AG09309 (cell line): Measurements from ENCODE around the gene VWA3B.

Experiments
- DNase-seq: peaks from one replicate; pipeline ENCODE4 v3.0.0-alpha.2; 2010; ENCODE audit warnings: low read depth
- H3K4me3 ChIP-seq: 2 replicates; pipeline ENCODE4 v1.5.1; 2011; ENCODE audit warnings: mild to moderate bottlenecking, low read depth, low read length, moderate library complexity; ENCODE audit not compliant: control insufficient read depth
- CTCF ChIP-seq: IDR thresholded peaks from 2 replicates; pipeline ENCODE4 v1.5.1; 2011; ENCODE audit warnings: mild to moderate bottlenecking, low read depth, low read length, inconsistent platforms; ENCODE audit not compliant: insufficient read depth, control insufficient read depth; ENCODE audit errors: missing control alignments

VWA3B gene, protein sequence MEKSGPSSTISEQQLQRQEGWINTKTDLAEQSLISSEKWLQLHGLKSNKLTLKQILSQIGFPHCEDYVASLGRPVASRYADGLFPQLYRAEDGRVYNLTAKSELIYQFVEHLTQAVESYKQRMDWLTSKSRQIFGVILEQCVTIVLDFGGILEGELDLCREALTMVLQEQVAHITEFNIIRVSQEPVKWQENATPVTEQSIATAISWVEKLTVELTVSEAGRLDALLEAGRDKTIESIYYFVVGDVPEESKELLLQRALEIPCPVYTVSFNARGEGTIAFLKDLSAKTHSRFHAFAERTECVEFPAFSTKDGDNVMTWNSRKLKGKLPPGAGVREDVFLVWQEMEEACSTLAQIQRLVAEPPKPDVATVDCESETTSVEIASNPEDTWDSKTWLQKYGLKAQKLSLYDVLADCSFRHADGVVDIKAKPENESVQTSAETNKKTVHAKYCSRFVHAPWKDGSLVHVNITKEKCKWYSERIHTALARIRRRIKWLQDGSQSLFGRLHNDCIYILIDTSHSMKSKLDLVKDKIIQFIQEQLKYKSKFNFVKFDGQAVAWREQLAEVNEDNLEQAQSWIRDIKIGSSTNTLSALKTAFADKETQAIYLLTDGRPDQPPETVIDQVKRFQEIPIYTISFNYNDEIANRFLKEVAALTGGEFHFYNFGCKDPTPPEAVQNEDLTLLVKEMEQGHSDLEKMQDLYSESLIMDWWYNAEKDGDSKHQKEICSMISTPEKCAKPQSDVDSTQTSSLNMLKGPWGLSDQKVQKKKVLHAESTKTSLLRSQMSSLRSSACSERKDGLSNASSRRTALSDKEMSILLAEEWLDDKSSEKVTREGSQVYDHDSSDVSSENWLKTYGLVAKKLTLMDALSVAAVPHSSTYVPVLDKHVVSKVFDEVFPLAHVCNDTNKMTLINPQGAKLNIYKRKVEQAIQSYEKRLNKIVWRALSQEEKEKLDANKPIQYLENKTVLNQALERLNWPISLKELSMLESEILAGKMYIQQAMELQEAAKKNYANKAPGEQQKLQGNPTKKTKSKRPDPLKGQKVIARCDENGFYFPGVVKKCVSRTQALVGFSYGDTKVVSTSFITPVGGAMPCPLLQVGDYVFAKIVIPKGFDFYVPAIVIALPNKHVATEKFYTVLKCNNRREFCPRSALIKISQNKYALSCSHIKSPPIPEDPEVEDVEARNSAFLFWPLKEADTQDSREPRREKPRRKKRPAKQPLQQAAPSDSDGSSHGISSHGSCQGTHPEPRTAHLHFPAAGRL (N-terminal part only)

GRCh38 chr2:98086491-98087446, at the start of gene VWA3B:
TSS of gene VWA3B (plus strand) at chr2:98087167. CDS start at chr2:98093093, 5,926 bp downstream.
- TF ChIP-seq CTCF: no peak
- peak within 1 kb of the TSS; percentile 54 for H3K4me3 ChIP-seq
- DNase-seq: no peak

DNA sequence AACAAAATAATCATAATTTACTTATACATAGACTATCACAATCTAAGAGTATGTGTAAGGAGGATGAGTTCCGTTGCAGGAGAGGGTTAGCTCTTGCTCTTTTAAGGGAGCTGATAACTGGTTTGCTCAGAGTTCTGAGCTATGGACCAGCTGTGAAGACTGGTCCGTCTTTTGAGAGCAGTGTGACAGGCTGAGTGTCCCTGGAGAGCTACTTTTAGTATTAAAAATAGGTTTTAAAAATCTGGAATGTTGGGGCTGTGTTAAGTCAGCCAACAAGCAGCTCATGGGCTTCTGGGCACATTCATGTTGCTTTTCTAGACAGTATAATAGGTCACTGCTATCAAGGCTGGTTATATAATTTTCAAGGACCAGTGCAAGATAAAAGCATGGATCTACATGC, 49.8 kb upstream of the VWA3B start:
- no peak overlapping the region for H3K4me3 ChIP-seq
- DNase-seq: no peak
- TF ChIP-seq CTCF: no peak

DNA sequence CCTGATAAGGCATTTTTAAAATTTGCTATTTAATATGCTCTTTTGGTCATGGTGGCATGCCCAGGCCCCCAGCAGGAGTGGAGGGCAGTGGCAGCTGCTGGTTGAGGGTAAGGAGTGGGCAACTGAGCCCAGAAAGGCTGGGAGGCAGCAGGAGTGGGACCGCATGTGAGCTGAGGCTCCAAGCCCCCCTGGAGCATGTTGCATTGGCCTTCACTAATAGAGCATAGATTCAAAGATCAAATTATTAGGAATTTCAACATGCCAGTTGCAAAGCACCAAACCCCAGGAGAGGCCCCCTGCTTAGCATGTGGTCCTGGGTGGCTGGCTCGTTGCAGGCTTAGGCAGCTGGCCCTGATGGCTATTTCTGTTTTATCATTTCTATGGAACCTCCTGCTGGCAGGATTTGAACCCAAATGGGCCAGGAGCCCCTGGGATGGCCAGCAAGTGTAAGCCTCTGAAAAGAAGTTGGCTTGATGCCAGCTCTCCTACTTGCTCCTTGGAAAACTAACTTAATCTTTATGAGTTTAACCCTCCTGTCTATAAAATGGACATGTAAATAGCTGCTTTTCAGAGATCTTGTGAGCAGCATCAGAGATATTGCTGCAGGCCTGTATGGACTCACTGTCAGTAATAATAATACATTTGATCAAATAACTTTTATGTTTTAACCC, 49.2 kb upstream of the VWA3B start:
- H3K4me3 ChIP-seq: no peak overlapping the region
- TF ChIP-seq CTCF: no peak
- no peak for DNase-seq

- no peak for DNase-seq
Observed at GRCh38 chr2:98039085-98039756, 47.7 kb upstream of the VWA3B start.

More at GRCh38 chr2:98039085-98039756, 47.7 kb upstream of the VWA3B start:
- TF ChIP-seq CTCF: no peak
- H3K4me3 ChIP-seq: no peak overlapping the region
